ENCODE results near the gene CXCL16.

The CXCL16 gene

DNA sequence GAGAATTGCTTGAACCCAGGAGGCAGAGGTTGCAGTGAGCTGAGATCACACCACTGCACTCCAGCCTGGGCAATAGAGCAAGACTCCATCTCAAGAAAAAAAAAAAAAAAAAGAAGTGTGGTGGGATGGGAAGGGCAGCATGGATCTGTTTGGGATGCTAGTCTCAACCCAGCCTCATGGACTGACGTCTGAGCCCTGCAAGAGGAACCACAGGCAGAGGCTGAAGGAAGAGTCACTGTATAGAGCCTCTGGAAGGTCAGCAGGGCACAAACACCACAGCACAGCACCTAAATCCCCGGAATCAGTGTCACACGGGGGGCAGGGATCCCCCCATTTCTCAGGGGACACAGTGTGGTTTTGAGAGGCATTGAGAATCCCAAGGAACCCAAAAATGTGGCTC lies 10.9 kb upstream of the CXCL16 start:
- no peak for DNase-seq

DNA sequence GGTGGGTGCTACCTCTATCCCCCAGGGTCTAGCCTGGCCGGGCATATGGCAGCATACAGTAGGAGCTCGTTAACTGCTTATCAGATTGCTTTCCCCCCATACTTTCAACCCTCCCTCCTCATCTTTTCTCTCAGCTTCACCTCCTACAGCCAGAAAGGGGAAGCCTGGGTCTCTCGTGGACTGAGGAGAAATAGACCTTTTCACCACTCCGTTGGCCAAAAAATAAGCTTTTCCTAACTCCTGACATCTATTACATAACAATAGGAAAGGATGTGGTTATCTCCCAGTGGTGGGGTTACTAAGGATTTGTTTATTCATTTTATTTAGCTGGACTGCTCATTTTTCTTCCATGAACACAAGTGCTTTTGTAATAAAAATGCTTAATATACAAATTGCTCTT lies 9.0 kb upstream of the CXCL16 start:
- DNase-seq, result no peak

DNA sequence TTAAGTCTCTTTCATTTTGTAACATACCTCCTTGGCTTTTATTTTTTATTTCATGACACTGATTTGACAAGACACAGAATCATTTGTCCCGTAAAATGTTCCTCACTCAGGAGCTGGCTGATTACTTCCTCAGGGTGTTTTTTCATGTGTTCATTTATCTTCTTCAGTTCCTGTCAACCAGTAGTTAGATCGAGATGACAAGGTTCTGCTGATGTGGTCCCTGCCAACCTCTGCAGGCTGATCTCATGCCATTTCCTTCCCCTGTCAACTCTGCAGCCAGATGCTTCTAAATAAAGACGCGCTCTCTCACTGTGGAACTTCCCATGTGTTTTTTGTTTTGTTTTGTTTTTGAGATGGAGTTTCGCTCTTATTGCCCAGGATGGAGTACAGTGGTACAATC lies 8.1 kb upstream of the CXCL16 start:
- DNase-seq, result no peak

DNA sequence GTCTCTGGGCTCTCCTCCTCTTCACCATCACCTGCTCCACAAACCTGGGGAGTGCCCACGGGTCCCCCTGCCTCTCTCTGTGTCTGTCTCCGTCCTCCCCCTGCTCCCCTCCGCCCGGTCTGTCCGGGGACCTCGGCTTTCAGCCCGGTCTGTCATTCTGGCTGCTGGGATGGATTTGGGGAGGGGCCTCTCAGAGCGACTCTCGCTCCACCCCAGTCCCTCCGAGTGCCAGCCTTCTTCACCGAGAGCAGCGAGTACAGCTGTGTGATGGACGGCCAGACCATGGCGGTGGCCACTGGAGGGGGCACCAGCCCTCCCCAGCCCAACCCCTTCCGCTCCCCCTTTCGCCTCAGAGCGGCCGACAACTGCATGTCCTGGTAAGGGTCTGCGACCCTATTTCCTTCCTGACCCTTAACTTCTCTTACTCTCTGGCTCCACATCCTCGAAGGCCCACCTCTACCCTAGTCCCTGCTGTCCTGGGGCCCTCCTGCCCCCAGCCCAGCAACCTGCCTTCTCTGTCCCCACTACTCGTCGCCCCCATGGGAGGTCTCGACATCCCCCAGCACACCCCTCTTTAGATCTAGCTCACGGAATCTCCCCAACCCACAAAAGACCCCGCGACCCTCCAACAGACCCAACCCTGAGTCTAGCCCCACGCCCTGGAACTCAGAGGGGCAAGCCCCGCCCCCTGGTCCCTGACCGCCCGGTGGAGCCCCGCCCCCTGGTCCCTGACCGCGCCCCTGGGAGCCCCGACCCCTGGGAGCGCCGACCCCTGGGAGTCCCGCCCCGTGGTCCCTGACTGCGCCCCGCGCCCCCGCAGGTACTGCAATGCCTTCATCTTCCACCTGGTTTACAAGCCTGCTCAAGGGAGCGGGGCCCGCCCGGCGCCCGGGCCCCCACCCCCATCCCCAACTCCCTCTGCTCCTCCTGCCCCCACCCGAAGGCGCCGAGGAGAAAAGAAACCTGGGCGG lies 5.6 kb upstream of the CXCL16 start:
- no peak for DNase-seq

DNA sequence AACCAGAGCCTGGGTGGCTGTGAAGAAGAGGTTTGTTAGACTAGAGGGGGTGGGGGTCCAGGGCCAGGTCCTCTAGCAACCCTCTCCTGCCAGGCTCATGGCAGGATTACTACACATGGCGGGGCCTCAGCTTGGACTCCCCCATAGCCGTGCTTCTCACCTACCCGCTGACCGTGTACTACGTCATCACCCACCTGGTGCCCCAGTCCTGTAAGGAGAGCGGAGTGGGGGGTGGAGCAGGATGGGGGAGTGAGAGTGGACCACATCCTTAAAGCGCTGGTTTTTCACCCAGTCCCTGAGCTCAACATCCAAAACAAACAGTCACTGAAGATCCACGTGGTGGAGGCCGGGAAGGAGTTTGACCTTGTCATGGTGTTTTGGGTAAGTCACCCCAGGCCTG lies 4.2 kb upstream of the CXCL16 start:
- DNase-seq, result no peak

DNA sequence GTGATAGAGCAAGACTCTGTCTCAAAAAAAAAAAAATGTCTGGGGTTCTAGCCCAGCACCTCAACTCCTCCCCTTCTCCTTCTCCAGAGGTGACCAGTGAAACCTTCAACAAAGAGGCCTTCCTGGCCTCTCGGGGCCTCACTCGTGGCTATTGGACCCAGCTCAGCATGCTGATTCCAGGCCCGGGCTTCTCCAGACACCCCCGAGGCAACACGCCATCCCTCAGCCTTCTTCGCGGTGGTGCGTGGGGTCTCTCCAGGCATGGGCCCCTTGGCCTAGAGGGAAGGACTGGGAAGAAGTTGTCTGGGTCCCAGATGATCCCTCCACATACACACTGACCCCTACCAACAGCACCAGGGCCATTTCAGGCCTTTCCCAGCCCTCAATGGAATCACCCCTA lies 3.5 kb upstream of the CXCL16 start:
- DNase-seq, result no peak

DNA sequence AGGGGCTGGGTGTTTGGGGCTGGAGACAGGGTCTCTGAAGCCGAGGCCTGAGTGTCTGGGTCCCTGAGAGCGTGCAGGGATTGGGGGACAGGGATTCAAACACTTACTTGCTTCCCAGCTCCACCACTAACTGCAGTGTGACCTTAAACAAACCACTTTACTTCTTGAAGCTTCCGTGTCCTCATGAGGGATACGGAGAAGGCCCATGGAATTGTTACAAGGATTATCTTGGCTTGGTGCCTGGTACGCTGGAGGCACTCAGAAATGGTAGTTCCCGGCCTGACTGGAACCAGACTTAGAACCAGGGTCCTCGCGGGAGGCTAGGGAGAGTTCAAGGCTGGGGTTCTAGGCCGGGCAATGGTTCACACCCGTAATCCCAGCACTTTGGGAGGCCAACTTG lies 2.9 kb upstream of the CXCL16 start:
- no peak for DNase-seq

DNA sequence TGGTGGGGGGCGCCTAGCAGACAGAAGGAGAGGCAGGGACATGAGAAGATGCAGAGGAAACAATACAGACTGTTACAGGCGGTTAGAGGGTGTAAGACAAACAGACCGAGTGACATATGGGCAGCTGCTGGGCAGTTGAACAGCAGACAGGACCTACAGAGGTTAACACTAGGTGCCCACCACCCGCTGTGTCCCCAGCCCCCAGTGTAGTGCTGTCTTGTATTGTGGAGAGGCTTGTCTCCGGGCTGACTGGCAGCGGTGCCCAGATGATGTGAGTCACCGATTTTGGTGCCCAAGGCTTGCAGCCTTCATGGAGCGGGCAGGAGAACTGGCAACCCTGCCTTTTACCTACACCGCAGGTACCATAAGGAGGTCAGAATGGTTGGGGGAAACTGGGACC lies 2.4 kb upstream of the CXCL16 start:
- DNase-seq, result no peak

DNA sequence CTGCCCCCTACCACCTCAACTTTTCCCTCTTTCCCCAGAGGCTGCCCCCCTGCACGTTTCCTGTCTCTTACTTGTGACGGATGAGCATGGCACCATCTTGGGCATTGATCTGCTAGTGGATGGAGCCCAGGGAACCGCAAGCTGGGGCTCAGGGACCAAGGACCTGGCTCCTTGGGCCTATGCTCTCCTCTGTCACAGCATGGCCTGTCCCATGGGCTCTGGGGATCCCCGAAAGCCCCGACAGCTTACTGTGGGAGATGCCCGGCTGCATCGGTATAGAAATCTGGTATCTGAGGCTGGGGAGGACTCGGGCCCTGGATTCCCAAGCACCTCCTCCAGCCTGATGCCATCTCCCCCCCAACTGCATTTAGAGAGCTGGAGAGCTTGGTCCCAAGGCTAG lies 1.8 kb upstream of the CXCL16 start:
- DNase-seq, result no peak

DNA sequence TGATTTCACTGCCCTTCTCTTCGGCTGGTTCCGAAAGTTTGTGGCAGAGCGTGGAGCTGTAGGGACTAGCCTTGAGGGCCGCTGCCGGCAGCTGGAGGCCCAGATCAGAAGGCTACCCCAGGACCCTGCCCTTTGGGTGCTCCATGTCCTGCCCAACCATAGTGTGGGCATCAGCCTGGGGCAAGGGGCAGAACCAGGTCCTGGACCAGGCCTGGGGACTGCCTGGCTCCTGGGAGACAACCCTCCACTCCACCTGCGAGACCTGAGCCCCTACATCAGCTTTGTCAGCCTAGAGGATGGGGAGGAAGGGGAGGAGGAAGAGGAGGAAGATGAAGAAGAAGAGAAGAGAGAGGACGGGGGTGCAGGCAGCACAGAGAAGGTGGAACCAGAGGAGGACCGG lies 856 bp upstream of the CXCL16 start:
- DNase-seq, result no peak

DNA sequence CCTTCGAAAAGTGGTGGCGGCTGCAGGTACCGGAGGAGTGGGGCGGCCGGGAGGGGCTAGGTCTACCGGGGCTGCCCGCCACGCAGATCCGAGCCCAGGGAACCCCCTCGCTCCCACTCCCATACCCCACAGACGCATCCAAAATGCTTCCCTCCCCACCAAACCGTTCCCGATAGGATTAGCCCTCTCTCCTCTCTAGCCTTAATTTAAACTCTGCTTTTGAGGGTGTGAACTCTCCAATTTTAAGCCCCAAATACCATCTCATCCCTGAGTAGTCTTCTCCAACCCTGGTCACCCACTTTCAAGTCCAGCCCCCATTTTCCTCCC lies 260 bp upstream of the CXCL16 start:
- no peak for DNase-seq

DNA sequence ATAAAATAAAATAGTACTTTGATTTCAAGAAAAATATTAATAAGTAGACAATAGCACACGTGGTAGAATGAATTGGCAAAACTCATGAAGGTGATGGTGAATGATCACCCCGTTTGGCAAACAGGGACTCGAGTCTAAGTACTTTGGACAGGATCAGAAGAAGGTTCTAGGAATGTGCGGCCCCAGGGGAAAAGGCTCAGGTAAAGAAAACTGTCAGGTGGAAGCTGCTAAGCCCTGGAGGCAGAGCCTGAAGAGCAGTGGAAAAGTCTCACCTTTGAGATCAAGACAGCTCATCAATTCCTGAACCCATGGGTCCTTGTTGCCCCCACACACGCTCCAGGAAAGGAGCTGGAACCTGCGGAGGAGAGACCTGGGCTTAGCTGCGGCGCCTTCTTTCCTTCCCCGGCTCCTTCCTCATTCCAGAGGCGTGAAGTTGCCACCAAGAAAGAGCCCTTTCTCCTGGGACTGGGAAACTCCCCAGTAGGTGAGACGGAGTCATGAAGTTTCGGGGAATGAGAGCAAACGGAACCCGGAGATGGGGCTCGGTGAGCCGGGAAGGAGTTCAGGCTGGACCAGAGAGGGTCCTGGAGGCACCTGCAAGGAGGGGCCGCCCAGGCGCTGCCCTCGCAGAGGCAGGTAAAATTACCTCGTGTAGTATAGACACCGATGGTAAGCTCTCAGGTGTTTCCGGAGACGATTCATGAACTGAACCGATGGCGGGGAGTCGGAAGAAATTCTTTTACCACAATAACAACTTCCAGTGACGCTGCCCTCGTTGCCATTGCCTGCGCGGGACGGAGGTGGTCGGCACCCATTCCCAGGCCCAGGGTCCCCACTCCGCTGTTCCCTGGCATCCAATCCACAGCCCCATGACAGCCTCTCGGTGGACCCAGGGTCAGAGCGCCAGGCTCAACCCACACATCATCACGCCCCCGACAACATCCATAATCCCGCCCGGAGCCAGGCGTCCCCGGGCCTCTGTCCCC lies 1.3 kb downstream of the CXCL16 start:
- no peak for DNase-seq

DNA sequence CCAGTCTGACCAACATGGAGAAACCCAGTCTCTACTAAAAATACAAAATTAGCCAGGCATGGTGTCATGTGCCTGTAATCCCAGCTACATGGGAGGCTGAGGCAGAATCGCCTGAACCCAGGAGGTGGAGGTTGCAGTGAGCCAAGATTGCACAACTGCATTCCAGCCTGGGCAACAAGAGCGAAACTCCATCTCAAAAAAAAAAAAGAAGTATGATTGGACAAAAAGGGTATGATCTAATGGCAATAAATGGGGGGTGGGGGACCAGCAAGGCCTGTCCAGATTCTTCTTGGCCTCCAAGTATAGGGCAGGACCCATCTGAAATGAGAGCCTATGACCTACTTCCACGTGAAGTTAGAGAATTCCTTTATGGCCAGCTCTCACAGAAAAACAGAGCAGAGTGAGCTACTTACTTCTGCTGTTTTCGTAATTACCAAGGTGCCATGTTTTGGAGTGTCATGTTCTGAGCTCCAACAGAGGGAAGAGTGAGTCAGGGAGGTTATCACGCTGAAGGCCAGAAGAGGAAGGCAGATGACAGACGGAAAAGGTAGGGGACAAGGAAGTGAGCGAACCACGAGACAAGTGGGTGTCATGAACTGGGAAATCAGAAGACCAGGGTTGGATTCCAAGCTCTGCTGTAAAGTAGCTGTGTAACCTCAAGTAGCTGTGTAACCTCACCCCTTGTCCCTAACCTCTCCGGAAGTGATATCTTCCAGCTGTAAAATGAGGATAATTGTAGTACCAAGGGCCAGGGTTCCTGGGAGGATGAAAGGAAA lies 3.7 kb downstream of the CXCL16 start:
- no peak for DNase-seq

DNA sequence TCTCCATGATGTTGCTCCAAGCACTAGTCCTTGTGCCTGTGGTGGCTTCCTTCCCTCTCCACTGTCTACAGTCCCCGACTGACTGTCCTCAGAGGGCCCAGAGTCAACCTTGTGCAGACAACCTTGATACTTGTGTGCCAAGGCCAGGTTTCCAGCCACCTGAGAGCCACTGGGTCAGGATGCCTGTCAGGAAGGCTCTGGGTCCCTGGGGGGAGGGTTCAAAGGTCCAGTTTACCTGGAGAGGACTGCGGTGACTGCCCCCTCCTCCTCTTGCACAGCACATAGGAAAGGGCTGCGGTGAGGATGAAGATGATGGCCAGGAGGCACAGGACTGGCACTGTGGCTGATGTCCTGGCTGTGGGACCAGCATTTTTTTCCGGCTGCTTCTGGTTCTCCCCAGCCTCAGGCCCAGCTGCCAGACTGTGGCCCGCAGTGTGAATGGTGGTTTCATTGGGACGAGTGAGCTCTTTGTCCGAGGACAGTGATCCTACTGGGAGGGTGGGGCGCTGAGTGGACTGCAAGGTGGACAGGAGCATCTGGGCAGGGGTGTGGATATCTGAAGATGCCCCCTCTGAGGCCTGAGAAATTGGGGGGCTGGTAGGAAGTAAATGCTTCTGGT lies 4.8 kb downstream of the CXCL16 start:
- DNase-seq, result no peak

DNA sequence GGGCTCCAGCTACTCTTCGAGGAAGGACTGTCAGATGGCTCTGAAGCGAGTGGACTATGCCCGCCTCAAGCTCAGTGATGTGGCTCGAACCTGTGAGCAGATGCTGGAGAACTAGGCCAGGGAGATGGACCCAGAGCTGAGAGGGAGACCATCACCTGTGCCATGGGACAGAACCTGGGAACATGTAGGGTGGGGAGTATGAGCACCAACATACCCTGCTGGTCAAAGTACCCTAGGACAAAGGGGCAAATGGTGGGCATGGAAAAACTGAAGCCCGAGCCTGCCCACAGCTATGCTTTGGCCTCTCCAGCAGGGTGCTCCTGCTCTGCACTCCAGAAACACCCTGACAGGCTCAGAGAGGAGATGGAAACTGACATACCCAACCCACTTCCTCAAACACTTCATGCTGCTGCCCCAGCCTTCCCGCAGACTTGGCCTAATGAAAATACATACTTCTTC lies 6.6 kb downstream of the CXCL16 start:
- no peak for DNase-seq

DNA sequence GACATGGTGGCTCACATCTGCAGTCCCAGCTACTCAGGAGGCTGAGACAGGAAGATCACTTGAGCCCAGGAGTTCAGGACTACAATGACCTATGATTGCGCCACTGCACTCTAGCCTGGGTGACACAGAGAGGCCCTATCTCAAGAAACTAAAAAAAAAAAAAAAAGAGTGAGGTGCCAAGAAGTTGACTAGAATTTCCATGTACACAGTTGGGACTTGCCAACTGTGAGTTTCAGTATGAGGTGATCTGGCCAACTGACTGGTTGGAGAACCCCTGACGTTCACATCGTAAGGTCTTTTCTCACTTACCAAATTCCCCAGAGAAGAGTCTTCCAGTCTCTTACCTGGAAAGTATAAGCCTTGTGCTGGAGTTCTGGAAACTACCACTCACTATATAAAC lies 11.6 kb downstream of the CXCL16 start:
- no peak for DNase-seq

DNA sequence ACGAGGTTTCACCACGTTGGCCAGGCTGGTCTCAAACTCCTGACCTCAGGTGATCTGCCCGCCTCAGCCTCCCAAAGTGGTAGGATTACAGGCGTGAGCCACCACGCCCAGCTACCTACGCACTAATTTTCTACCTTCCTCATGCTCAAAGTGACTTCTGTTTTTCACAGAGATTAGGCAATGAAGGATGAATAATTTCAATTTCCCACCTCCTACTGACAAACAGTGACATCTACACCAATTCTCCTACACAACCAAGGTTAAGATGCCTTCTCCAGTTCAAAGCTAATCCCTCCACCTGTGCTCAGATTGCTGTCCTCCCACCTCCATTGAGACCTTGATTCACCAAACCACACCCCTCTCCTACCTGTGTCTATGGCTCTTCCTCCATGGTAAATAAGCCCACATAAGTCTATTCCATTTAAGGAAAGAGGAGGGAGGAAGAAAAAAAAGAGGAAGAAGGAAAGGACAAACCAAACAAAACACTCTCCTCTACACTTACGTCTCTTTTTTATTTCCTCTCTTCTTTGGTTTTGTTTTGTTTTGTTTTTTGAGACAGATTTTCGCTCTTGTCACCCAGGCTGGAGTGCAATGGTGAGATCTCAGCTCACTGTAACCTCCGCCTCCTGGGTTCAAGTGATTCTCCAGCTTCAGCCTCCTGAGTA lies 13.9 kb downstream of the CXCL16 start:
- DNase-seq, result no peak

DNA sequence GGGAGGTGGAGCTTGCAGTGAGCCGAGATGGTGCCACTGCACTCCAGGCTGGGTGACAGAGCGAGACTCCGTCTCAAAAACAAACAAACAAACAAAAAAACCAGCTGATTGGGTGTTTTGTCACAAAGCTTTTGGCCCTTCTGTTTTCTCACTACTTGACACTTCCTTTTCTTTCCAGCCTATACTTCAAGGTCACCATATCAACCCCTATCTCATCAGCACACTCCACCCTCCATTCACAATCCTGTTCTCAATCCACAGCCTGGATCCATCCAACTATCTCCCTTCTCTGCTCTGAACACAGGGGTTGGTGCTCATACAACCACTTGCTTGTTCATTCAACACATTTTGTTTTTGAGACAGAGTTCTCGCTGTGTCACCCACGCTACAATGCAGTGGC lies 15.1 kb downstream of the CXCL16 start:
- no peak for DNase-seq

DNA sequence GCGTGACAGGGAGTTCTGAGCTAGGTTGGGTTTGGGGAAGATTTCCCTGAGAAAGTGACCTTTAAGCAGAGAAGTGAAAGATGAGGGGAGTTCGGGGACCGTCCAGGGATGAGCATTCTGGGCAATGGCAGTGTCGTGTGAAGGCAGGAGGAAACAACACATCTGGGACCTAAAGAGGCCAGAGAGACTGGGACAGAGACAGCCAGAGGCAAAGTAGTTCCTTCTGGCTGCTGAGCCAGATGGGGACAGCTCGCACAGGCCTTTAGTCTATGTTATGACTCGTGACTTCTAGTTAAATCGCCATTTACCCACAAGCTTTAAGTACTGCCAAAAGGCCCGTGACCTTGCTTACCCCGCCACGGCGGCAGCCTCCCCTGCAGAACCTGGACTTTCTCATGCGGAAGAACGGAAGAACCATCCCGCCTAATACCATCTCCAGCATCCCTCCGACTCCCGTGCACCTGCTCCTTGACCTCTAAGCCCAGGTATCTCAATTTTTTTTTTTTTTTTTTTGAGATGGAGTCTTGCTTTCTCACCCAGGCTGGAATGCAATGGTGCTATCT lies 17.0 kb downstream of the CXCL16 start:
- DNase-seq, result no peak

DNA sequence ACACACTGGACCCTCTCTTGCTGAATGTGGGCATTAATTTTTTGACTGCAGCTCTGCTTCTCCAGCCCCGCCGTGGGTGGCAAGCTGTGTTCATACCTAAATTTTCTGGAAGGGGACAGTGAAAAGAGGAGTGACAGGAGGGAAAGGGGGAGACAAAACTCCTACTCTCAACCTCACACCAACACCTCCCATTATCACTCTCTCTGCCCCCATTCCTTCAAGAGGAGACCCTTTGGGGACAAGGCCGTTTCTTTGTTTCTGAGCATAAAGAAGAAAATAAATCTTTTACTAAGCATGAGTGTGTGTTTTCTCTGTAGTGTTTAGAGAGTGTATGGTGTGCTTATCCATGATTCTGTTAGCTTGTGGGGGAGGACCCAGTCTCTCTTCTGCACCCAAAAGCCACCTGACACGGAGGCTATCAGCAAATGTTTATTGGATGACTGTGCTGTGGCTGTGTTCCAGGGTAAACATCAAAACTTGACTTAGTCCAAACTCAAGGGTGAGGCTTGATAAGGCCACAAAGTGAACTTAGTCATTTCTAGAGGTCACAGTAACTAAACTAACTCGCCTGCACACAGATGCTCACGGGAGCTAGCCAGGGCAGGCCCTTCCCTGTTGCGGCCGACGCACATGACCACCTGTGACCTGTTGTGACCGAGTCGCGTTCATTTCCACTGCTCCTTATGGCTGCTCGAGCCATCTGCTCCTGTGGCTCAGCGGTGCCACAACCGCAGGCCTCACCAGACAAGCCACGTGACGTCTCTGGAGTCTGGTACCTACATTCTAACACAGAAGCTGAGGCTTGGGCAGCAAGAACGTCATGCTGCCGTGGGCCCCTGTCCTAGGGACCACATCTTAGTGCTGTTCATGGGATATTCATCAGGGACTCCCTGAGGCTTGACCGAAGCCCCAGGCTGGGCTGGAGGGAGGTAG lies 18.3 kb downstream of the CXCL16 start:
- no peak for DNase-seq
